ENCODE measurements around the gene GZMM. TPM values are rescaled to one million over a fixed set of nuclear protein-coding genes. Genes with fewer than 3 reads are reported as not detected.

The GZMM gene
- total RNA-seq, 1 donor from 2014 or later = 0.34 TPM

DNA sequence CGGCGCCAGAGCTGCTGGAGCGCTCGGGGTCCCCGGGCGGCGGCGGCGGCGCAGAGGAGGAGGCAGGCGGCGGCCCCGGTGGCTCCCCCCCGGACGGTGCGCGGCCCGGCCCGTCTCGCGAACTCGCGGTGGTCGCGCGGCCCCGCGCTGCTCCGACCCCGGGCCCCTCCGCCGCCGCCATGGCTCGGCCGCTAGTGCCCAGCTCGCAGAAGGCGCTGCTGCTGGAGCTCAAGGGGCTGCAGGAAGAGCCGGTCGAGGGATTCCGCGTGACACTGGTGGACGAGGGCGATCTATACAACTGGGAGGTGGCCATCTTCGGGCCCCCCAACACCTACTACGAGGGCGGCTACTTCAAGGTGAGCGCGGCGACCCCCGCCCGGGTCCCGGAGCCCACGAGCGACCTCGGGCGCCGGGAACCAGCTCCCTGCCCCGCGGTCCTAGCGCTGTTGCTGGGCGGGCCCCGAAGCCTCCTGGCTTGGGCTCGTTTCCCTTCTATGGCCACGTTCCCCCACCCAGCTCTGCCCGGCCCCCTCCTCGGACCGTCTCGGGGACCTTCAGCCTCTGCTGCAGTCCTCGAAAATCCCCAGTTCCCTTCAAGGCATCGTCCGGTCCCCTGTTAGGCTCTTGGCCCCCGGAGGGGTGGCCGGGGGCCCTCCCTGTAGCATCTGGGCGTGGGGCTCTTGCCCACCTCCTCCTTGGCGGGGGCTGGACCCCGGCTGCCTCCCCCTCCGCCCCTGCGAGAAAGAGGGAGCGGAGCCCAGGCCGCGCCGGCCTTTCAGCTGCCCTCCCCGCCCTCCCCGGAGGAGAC lies 11.9 kb upstream of the GZMM start, which contains the start of gene CDC34:
Gene CDC34 (plus strand): TSS at position 8 of the 808 bp plus-strand sequence. CDS start 172 bp downstream, at position 180.
- no peaks in the 10 kb centered on the region for H3K36me3 Mint-ChIP-seq
- no peak for DNase-seq (ENCODE audit: extremely low spot score, unreplicated experiment)
- no peaks in the 10 kb centered on the region for H3K9me3 Mint-ChIP-seq
- no peaks in the 10 kb centered on the region for H3K27me3 Mint-ChIP-seq
- H3K4me1 Mint-ChIP-seq (ENCODE audit: unreplicated experiment) = peaks cover 9% of the 10 kb centered on the region
- no peak for TF ChIP-seq CTCF (conservative IDR thresholded peaks at IDR 0.05)
- peak within 1 kb of the TSS; percentile 67 for H3K27ac Mint-ChIP-seq
- peak within 1 kb of the TSS; percentile 96 for H3K4me3 Mint-ChIP-seq

DNA sequence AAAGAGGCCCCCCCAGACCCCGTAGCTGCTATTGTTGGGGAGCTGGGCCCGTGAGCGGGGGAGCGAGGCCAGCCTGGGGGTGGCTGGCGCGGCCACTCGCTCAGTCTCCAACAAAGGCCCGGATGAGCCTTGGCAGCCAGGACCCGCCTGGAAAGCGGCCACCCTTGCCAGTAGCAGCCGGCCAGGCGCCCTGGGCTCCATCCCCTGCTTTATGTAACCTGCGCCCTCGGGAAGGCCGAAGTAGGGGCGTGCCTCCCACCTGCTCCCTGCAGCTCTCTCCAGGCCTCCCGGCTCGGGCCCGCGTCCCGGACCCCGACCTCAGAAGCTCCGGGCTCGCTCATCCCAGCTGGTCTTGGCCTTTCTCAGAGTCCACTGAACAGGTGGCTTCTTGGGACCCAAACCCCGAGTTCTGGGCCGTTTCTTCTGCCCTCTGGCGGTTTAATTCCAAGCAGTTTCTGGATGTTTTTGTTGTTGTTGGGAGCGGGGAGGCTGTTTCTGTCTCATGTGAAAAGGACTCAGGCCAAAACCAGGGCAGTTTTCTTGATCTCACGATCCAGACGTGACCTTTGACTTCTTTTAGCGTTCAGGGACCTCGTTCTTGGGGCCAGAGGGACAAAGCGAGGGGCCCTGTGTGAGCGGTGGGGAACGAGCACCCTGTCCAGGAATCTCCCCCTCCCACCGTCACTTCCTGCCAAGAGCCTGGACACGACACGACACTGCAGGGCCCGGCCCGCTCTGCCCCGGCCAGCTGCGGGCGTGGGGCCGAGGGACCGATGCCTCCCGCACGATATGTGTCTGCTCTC lies 11.1 kb upstream of the GZMM start:
- H3K36me3 Mint-ChIP-seq = no peaks in the 10 kb centered on the region
- peak; percentile 71 for TF ChIP-seq CTCF (conservative IDR thresholded peaks at IDR 0.05)
- H3K27me3 Mint-ChIP-seq = no peaks in the 10 kb centered on the region
- peak overlapping the region; percentile 81 for H3K27ac Mint-ChIP-seq
- no peak for DNase-seq (ENCODE audit: extremely low spot score, unreplicated experiment)
- H3K4me1 Mint-ChIP-seq (ENCODE audit: unreplicated experiment) = peaks cover 9% of the 10 kb centered on the region
- no peaks in the 10 kb centered on the region for H3K9me3 Mint-ChIP-seq
- H3K4me3 Mint-ChIP-seq = peak overlapping the region; percentile 96

DNA sequence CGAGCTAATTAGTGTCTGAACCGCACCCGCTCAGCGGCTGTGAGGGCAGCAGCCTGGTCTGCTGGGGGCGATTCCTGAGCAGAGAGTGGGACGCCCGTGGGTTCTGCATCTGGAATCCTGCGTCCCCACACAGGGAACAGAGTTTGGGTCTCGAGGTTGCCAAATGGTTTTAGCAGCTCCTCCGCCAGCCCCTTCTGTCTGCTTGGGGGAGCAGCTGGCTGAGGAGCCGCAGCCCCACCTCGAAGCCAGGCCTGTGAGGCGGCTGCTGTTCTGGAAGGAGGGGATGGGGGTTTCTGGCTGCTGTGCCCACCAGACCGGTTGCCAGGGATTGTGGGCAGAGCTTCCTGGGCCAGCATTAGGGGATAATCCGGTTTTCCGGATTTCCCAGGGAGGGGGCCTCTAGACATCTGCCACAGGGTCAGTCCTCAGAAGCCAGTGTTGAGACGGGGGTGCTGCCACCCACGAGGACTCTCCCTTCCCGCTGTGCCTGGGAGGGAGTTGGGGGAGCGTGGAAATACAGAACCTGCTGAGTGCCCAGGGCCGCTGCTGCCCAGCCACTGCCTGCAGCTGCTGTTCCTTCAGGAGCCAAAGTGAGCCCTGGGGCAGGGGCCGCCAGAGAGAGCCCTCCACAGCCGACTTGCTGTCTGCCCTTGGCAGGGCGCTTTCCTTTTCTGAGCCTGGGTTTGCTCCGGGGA lies 10.3 kb upstream of the GZMM start:
- peaks cover 5% of the 10 kb centered on the region for H3K4me1 Mint-ChIP-seq (ENCODE audit: unreplicated experiment)
- TF ChIP-seq CTCF (conservative IDR thresholded peaks at IDR 0.05) = no peak
- no peaks in the 10 kb centered on the region for H3K9me3 Mint-ChIP-seq
- no peaks in the 10 kb centered on the region for H3K36me3 Mint-ChIP-seq
- peak overlapping the region; percentile 96 for H3K4me3 Mint-ChIP-seq
- H3K27ac Mint-ChIP-seq = peak overlapping the region; percentile 81
- DNase-seq (ENCODE audit: extremely low spot score, unreplicated experiment) = no peak
- H3K27me3 Mint-ChIP-seq = no peaks in the 10 kb centered on the region

- Mint-ChIP-seq H3K27ac (no peak overlapping the region), H3K4me3 (no peak overlapping the region), H3K27me3 (no peaks in the 10 kb centered on the region), H3K9me3 (no peaks in the 10 kb centered on the region), H3K4me1 (ENCODE audit: unreplicated experiment) (peaks cover 4% of the 10 kb centered on the region), H3K36me3 (no peaks in the 10 kb centered on the region)
- no peak for DNase-seq (ENCODE audit: extremely low spot score, unreplicated experiment)
- no peak for TF ChIP-seq CTCF (conservative IDR thresholded peaks at IDR 0.05)
These were observed 9.8 kb upstream of the GZMM start for GRCh38 chr19:534088-534487.

- H3K4me3 Mint-ChIP-seq = peak overlapping the region; percentile 47
These were observed 8.6 kb upstream of the GZMM start for GRCh38 chr19:535017-535835.

More at GRCh38 chr19:535017-535835, 8.6 kb upstream of the GZMM start:
- DNase-seq (ENCODE audit: extremely low spot score, unreplicated experiment) = no peak
- H3K36me3 Mint-ChIP-seq = no peaks in the 10 kb centered on the region
- no peak overlapping the region for H3K27ac Mint-ChIP-seq
- TF ChIP-seq CTCF (conservative IDR thresholded peaks at IDR 0.05) = no peak
- H3K4me1 Mint-ChIP-seq (ENCODE audit: unreplicated experiment) = peaks cover 4% of the 10 kb centered on the region
- no peaks in the 10 kb centered on the region for H3K27me3 Mint-ChIP-seq
- H3K9me3 Mint-ChIP-seq = no peaks in the 10 kb centered on the region
